Activated T-cell treated with anti-CD3 and anti-CD28 coated beads for 48 hours (primary cell): Measurements from ENCODE around the gene UTP25.

Experiments used
- DNase-seq: peaks from one replicate; pipeline ENCODE4 v3.0.0-alpha.2; 2020; ENCODE audit warnings: low read depth

Gene UTP25

GRCh38 chr1:209839875-209840546 lies 12.2 kb downstream of the UTP25 start:
- DNase-seq, result no peak

- no peak for DNase-seq
Observed at GRCh38 chr1:209840611-209841010, 12.8 kb downstream of the UTP25 start.

GRCh38 chr1:209844695-209845407 lies 17.1 kb downstream of the UTP25 start:
- no peak for DNase-seq

- DNase-seq, result no peak
Observed at GRCh38 chr1:209845408-209845725, 17.6 kb downstream of the UTP25 start.

DNA sequence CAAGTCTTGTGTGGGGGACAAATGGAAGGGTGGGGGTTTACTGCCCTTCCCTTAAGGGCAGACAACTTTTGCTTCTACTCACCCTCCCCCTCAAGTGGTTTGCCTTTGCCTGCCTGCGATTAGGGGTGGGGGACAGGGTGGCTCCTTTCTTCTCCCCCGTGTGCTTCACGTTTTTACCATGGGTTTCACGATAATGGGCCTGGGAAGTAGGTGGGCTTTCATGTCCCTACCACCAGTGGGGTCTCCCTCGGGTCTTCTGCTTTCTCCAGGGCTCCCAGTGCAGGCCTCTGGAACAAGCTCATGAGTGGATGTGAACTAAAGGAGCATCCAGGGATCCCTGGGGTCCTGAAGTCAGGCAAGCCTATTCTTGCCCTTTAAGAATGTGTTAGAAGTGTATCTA lies 21.6 kb downstream of the UTP25 start:
- DNase-seq, result no peak

DNA sequence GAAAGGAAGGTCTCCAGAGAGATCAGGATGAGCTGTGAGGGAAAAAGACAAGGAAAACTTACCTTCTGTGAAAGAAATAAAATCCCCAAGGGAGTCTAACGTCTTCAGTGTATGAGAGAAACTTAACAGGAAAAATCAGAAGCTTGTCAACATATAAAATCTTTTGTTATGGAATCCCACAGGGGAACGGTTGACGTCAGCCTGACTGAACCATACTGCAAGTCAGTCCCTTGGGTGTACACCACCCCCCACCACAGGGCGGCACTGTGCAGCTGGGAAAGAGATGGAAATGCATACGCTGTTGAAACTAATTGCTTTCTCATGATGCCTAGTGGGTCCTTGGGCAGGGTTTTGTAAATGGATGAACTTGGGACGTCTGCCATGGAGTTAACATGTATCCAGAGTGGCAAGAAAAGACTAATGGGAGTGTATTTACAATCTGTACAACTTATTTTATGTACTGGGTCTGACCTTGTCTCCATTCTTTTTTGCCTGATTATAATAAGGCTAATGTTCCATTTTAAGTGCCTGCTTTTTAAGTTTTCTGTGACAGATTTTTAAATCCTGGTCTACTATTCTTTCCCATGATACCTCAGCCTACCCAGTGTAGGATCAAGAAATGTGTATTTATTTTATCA lies 22.7 kb downstream of the UTP25 start:
- DNase-seq, result peak; percentile 19

DNA sequence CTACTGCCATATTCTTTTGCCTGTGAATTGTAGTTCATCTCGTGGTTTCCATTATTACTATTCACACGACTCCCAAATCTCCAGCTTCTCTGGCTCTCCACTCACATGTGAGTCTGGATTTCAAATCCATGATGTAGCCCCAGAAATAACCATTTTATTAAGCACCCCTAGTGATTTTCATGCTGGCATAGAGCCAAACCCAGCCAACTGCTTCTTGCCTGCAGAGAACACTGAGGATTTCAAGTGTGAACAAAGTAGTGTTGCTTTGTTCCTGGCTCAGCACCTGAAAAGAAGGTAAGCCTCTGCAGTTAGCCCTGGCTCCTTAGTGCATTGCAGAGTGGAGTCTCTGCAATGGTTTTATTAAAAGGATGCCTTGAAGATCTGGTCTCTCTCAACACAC lies 25.9 kb downstream of the UTP25 start:
- no peak for DNase-seq

- no peak for DNase-seq
Observed at GRCh38 chr1:209854196-209854595, 26.4 kb downstream of the UTP25 start.

GRCh38 chr1:209855006-209855405 lies 27.2 kb downstream of the UTP25 start:
- DNase-seq, result no peak

DNA sequence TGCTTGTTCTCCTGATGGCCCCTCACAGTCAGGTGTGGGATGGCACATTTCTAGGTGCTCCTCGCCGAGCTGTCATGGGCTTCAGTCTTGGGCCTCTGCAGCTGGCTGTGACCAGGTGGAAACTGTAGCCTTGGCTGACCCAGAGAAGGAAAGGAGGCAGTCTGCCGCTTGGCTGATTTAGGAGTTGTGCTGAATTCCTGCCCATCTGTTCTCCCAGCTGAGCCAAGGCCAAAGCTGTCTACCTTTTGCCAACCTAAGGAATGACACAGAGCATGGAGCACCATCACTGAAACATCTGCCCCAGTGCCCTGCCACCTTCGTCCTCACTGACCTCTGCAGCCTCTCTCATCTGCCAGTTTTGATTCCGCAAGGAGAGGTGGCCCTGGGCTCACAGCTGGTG lies 27.9 kb downstream of the UTP25 start:
- DNase-seq, result no peak

GRCh38 chr1:209858561-209859103 lies 30.9 kb downstream of the UTP25 start:
- DNase-seq, result no peak

GRCh38 chr1:209860293-209860881 lies 32.6 kb downstream of the UTP25 start:
- peak; percentile 64 for DNase-seq

DNA sequence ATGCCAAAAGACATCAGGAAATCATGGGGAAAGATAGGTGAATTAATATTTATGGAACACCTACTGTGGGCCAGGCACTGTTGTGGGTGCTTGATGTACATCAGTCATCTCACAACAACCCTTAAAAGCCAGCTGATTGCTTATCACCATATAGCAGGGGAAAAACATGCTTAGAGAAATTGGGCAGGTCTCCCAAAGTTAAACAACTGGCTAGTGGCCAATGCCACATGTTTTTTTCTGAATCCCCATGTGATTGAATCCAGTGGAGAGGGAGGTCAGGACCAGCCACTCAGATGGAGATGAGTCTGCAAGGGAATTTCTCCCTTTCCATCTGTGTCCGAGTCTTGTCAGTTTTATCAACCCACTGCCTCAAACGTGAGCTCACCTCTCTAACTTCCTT lies 33.5 kb downstream of the UTP25 start:
- no peak for DNase-seq

GRCh38 chr1:209862391-209863356 lies 34.9 kb downstream of the UTP25 start:
- DNase-seq, result no peak

- no peak for DNase-seq
Observed at GRCh38 chr1:209863766-209864485, 36.2 kb downstream of the UTP25 start.

GRCh38 chr1:209866201-209866600 lies 38.4 kb downstream of the UTP25 start:
- DNase-seq, result no peak

GRCh38 chr1:209869291-209870149 lies 41.7 kb downstream of the UTP25 start:
- no peak for DNase-seq

GRCh38 chr1:209870151-209870831 lies 42.5 kb downstream of the UTP25 start:
- no peak for DNase-seq

- DNase-seq, result no peak
Observed at GRCh38 chr1:209871006-209871405, 43.2 kb downstream of the UTP25 start.
